HG03571 (cell line): ENCODE data around the gene OR13J1.

ENCODE experiments used
- ATAC-seq: cut with Tn5 transposase; IDR thresholded peaks from one replicate; pipeline ENCODE4 v1.9.1; 2021; ENCODE audit not compliant: unreplicated experiment

Gene OR13J1

GRCh38 chr9:35859990-35860339 is 10.2 kb downstream of the OR13J1 start:
- ATAC-seq, result no peak

- no peak for ATAC-seq
Measured at GRCh38 chr9:35859310-35859989, 10.8 kb downstream of the OR13J1 start.

GRCh38 chr9:35858458-35858857 is 11.7 kb downstream of the OR13J1 start:
- ATAC-seq, result no peak

- no peak for ATAC-seq
Measured at GRCh38 chr9:35856882-35857281, 13.3 kb downstream of the OR13J1 start.

- no peak for ATAC-seq
Measured at GRCh38 chr9:35856206-35856605, 14.0 kb downstream of the OR13J1 start.

- no peak for ATAC-seq
Measured at GRCh38 chr9:35854091-35854762, 16.0 kb downstream of the OR13J1 start.

- ATAC-seq, result no peak
Measured at GRCh38 chr9:35852876-35853865, 17.0 kb downstream of the OR13J1 start.

- no peak for ATAC-seq
Measured at GRCh38 chr9:35852267-35852815, 17.9 kb downstream of the OR13J1 start.

- peak; percentile 78 for ATAC-seq
Measured at GRCh38 chr9:35847792-35848572, 22.2 kb downstream of the OR13J1 start.

GRCh38 chr9:35845824-35846771 is 24.1 kb downstream of the OR13J1 start:
- ATAC-seq, result no peak

- no peak for ATAC-seq
Measured at GRCh38 chr9:35844628-35845270, 25.5 kb downstream of the OR13J1 start.

- no peak for ATAC-seq
Measured at GRCh38 chr9:35842795-35843194, 27.4 kb downstream of the OR13J1 start.

GRCh38 chr9:35842020-35842745 is 28.0 kb downstream of the OR13J1 start:
- ATAC-seq, result no peak

GRCh38 chr9:35841645-35841900 is 28.6 kb downstream of the OR13J1 start:
- no peak for ATAC-seq

- no peak for ATAC-seq
Measured at GRCh38 chr9:35840881-35841644, 29.1 kb downstream of the OR13J1 start.

GRCh38 chr9:35839926-35840325 is 30.3 kb downstream of the OR13J1 start:
- ATAC-seq, result no peak

- ATAC-seq, result no peak
Measured at GRCh38 chr9:35836595-35836994, 33.6 kb downstream of the OR13J1 start.

- ATAC-seq, result no peak
Measured at GRCh38 chr9:35835766-35836165, 34.4 kb downstream of the OR13J1 start.
